ENCODE data around the gene SMIM8. TPM values are rescaled to one million over a fixed set of nuclear protein-coding genes. Genes with fewer than 3 reads are reported as not detected.

SMIM8 gene
- total RNA-seq, 1 experiment from 2014 or later = 6.6 TPM

GRCh38 chr6:87279196-87279595, 43.2 kb upstream of the SMIM8 start:
- H3K4ac ChIP-seq (ENCODE audit: low read depth, low read length) = no peak overlapping the region
- H3K4me1 ChIP-seq (ENCODE audit: insufficient read depth, low read length) = peaks cover 2% of the 10 kb centered on the region; the same call in 1 of the 2 replicates
- H3K23me2 ChIP-seq (ENCODE audit: insufficient read length, low read depth, low read length, poor library complexity, severe bottlenecking) = no peaks in the 10 kb centered on the region
- no peak for DNase-seq
- H4K8ac ChIP-seq (replicated peaks; ENCODE audit: insufficient read length, low read depth, low read length) = no peak overlapping the region
- Mint-ChIP-seq H3K4me1 (no peaks in the 10 kb centered on the region), H3K27me3 (ENCODE audit: low read depth) (no peaks in the 10 kb centered on the region; the same call in 1 of the 2 replicates), H3K27ac (no peak overlapping the region), H3K4me3 (no peak overlapping the region), H3K36me3 (ENCODE audit: insufficient read depth in 1 of 3, low read depth in 3 of 3) (no peaks in the 10 kb centered on the region), H3K9me3 (no peaks in the 10 kb centered on the region)
- H2BK5ac ChIP-seq (ENCODE audit: insufficient read length, low read length) = no peak overlapping the region
- no peak overlapping the region for H4K91ac ChIP-seq (ENCODE audit: insufficient read length, low read depth, low read length)
- H2BK12ac ChIP-seq (ENCODE audit: insufficient read length, low read depth, low read length) = no peak overlapping the region
- no peak overlapping the region for H3K4me2 ChIP-seq (ENCODE audit: insufficient read depth, insufficient read length, low read length)
- no peak overlapping the region for H2BK15ac ChIP-seq (ENCODE audit: low read depth, low read length)
- no peaks in the 10 kb centered on the region for H3K27me3 ChIP-seq (ENCODE audit: insufficient read depth, low read length)
- H3T11ph ChIP-seq (ENCODE audit: low read length) = no peak overlapping the region
- TF ChIP-seq, protein P1, sequence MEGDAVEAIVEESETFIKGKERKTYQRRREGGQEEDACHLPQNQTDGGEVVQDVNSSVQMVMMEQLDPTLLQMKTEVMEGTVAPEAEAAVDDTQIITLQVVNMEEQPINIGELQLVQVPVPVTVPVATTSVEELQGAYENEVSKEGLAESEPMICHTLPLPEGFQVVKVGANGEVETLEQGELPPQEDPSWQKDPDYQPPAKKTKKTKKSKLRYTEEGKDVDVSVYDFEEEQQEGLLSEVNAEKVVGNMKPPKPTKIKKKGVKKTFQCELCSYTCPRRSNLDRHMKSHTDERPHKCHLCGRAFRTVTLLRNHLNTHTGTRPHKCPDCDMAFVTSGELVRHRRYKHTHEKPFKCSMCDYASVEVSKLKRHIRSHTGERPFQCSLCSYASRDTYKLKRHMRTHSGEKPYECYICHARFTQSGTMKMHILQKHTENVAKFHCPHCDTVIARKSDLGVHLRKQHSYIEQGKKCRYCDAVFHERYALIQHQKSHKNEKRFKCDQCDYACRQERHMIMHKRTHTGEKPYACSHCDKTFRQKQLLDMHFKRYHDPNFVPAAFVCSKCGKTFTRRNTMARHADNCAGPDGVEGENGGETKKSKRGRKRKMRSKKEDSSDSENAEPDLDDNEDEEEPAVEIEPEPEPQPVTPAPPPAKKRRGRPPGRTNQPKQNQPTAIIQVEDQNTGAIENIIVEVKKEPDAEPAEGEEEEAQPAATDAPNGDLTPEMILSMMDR (conservative IDR thresholded peaks at IDR 0.05) = no peak
- no peak overlapping the region for H4K5ac ChIP-seq (ENCODE audit: insufficient read length, low read depth, low read length)
- no peaks in the 10 kb centered on the region for H3K79me2 ChIP-seq (ENCODE audit: insufficient read depth, low read length)
- no peak overlapping the region for H3K9ac ChIP-seq (ENCODE audit: extremely low read depth, insufficient read length, low read length)
- no peak overlapping the region for H3K14ac ChIP-seq (ENCODE audit: insufficient read depth, low read length)
- H2BK120ac ChIP-seq (ENCODE audit: low read depth, low read length, poor library complexity, severe bottlenecking) = no peak overlapping the region
- H3K27ac ChIP-seq (ENCODE audit: insufficient read length, low read depth, low read length) = no peak overlapping the region
- no peak overlapping the region for H3K18ac ChIP-seq (ENCODE audit: insufficient read length, low read depth, low read length)
- no peaks in the 10 kb centered on the region for H4K20me1 ChIP-seq (ENCODE audit: control insufficient read depth, insufficient read depth, insufficient read length)
- H3K23ac ChIP-seq (ENCODE audit: insufficient read length, low read depth, low read length) = no peak overlapping the region
- H2AK5ac ChIP-seq (ENCODE audit: insufficient read length, low read length) = no peak overlapping the region
- H3K56ac ChIP-seq (ENCODE audit: insufficient read length, low read depth, low read length) = no peak overlapping the region
- H3K9me3 ChIP-seq (ENCODE audit: control insufficient read depth, low read depth, low read length) = no peaks in the 10 kb centered on the region
- H2AFZ ChIP-seq (ENCODE audit: low read length) = no peak overlapping the region
- no peak overlapping the region for H2BK20ac ChIP-seq (ENCODE audit: low read depth, low read length, poor library complexity, severe bottlenecking)
- WGBS (ENCODE audit: extremely low coverage, insufficient read length, low lambda C conversion rate) = no CpG with 5 or more reads among the region's 2 CpGs
- no peaks in the 10 kb centered on the region for H3K79me1 ChIP-seq (ENCODE audit: insufficient read depth, low read depth, low read length, poor library complexity, severe bottlenecking)

All from H9 (cell line).